Subcutaneous adipose tissue (tissue), 4 donors: ENCODE measurements around the gene EFCAB9. TPM values are rescaled to one million over a fixed set of nuclear protein-coding genes. Genes with fewer than 3 reads are reported as not detected.

Source experiments
- CTCF ChIP-seq: fragments of 450-650 bp; IDR thresholded peaks from one replicate; pipeline ENCODE4 v1.5.1; 2016; ENCODE audit warnings: low read depth, mild to moderate bottlenecking, control low read depth, antibody characterized with exemption, moderate library complexity
- total RNA-seq, 4 donors: library from RNA; depleted of rRNA; stranded (reverse); fragments of >200 nt; gene quantifications; one replicate each; pipeline ENCODE4 v1.1.0, GENCODE V29; 2016

Gene EFCAB9
- total RNA-seq, 4 donors from 2014 or later = not detected

- TF ChIP-seq CTCF = no peak
Observed at GRCh38 chr5:172235827-172236736, 42.1 kb downstream of the EFCAB9 start.

- no peak for TF ChIP-seq CTCF
Observed at GRCh38 chr5:172238334-172238733, 44.4 kb downstream of the EFCAB9 start.

GRCh38 chr5:172243302-172243701, 49.3 kb downstream of the EFCAB9 start:
- TF ChIP-seq CTCF = no peak

DNA sequence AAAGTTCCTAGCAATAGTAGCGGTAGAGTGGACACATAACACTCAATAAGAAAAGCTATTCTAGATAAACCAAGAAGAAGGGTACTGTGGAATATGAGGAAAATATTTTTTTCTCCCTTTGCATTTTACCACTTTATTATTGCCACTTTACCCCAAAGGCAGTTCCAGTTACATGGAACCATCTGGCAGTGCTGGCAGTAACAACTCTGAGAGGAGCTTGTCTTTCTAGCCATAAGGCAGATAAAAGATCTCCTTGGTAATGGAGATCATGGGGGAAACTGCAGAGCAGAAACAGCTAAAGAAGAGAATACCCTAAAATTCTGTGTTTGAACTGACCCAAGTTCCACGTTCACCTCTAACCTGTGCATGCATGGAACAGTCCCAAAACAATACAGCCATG, 51.1 kb downstream of the EFCAB9 start:
- TF ChIP-seq CTCF = no peak

DNA sequence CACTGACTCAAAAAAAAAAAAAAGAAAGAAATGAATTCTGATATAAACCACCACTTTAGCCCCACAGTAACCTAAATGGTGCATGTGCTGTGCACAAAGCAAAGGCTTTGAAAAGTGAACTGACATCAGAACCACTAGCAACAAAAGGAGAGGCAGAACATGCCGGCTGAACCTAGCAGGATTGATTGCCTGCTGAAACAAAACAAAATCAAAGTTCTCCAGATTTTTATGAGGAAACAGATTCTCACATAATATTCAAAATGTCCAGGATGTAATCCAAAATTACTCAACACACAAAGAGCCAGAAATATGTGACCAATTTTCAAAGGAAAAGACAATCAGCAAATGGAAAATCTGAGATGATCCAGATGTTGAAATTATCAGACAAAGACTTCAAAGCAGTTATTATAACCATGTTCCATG, 51.7 kb downstream of the EFCAB9 start:
- TF ChIP-seq CTCF = no peak

GRCh38 chr5:172248637-172249036, 54.7 kb downstream of the EFCAB9 start:
- TF ChIP-seq CTCF = no peak

- no peak for TF ChIP-seq CTCF
Observed at GRCh38 chr5:172251419-172251818, 57.4 kb downstream of the EFCAB9 start.
